ENCODE results near the gene KLHDC7A.

The KLHDC7A gene

GRCh38 chr1:18511149-18511873 lies 30.6 kb downstream of the KLHDC7A start:
- DNase-seq (ENCODE audit: low read depth), result no peak
- no peak overlapping the region for H3K4me3 ChIP-seq (ENCODE audit: low read length)
- H3K27me3 ChIP-seq (replicated peaks; ENCODE audit: control insufficient read depth, insufficient read depth, low read length), result no peaks in the 10 kb centered on the region
- no peaks in the 10 kb centered on the region for H3K4me1 ChIP-seq (ENCODE audit: control insufficient read depth, insufficient read depth, low read length)
- H3K9ac ChIP-seq (ENCODE audit: low read length), result no peak overlapping the region
- H3K36me3 ChIP-seq (ENCODE audit: control insufficient read depth, insufficient read depth, low read length, severe bottlenecking), result no peaks in the 10 kb centered on the region
- H3K9me3 ChIP-seq (ENCODE audit: control insufficient read depth, low read length), result peaks cover 32% of the 10 kb centered on the region

- H3K9ac ChIP-seq (ENCODE audit: low read length), result no peak overlapping the region
- H3K4me3 ChIP-seq (ENCODE audit: low read length), result no peak overlapping the region
- no peaks in the 10 kb centered on the region for H3K4me1 ChIP-seq (ENCODE audit: control insufficient read depth, insufficient read depth, low read length)
- H3K27me3 ChIP-seq (replicated peaks; ENCODE audit: control insufficient read depth, insufficient read depth, low read length), result no peaks in the 10 kb centered on the region
- DNase-seq (ENCODE audit: low read depth), result no peak
- H3K9me3 ChIP-seq (ENCODE audit: control insufficient read depth, low read length), result peaks cover 32% of the 10 kb centered on the region
- H3K36me3 ChIP-seq (ENCODE audit: control insufficient read depth, insufficient read depth, low read length, severe bottlenecking), result no peaks in the 10 kb centered on the region
Measured at GRCh38 chr1:18511874-18512150, 31.1 kb downstream of the KLHDC7A start.

GRCh38 chr1:18512883-18513282 lies 32.2 kb downstream of the KLHDC7A start:
- no peaks in the 10 kb centered on the region for H3K36me3 ChIP-seq (ENCODE audit: control insufficient read depth, insufficient read depth, low read length, severe bottlenecking)
- no peaks in the 10 kb centered on the region for H3K27me3 ChIP-seq (replicated peaks; ENCODE audit: control insufficient read depth, insufficient read depth, low read length)
- no peaks in the 10 kb centered on the region for H3K4me1 ChIP-seq (ENCODE audit: control insufficient read depth, insufficient read depth, low read length)
- H3K9ac ChIP-seq (ENCODE audit: low read length), result no peak overlapping the region
- H3K4me3 ChIP-seq (ENCODE audit: low read length), result no peak overlapping the region
- peaks cover 27% of the 10 kb centered on the region for H3K9me3 ChIP-seq (ENCODE audit: control insufficient read depth, low read length)
- DNase-seq (ENCODE audit: low read depth), result no peak

- H3K4me1 ChIP-seq (ENCODE audit: control insufficient read depth, insufficient read depth, low read length), result no peaks in the 10 kb centered on the region
- H3K9ac ChIP-seq (ENCODE audit: low read length), result no peak overlapping the region
- no peaks in the 10 kb centered on the region for H3K36me3 ChIP-seq (ENCODE audit: control insufficient read depth, insufficient read depth, low read length, severe bottlenecking)
- DNase-seq (ENCODE audit: low read depth), result no peak
- peaks cover 21% of the 10 kb centered on the region for H3K9me3 ChIP-seq (ENCODE audit: control insufficient read depth, low read length)
- no peak overlapping the region for H3K4me3 ChIP-seq (ENCODE audit: low read length)
- no peaks in the 10 kb centered on the region for H3K27me3 ChIP-seq (replicated peaks; ENCODE audit: control insufficient read depth, insufficient read depth, low read length)
Measured at GRCh38 chr1:18513995-18514394, 33.3 kb downstream of the KLHDC7A start.

GRCh38 chr1:18515120-18515667 lies 34.5 kb downstream of the KLHDC7A start:
- no peaks in the 10 kb centered on the region for H3K36me3 ChIP-seq (ENCODE audit: control insufficient read depth, insufficient read depth, low read length, severe bottlenecking)
- H3K9me3 ChIP-seq (ENCODE audit: control insufficient read depth, low read length), result peaks cover 26% of the 10 kb centered on the region
- H3K4me1 ChIP-seq (ENCODE audit: control insufficient read depth, insufficient read depth, low read length), result no peaks in the 10 kb centered on the region
- DNase-seq (ENCODE audit: low read depth), result no peak
- H3K4me3 ChIP-seq (ENCODE audit: low read length), result no peak overlapping the region
- no peak overlapping the region for H3K9ac ChIP-seq (ENCODE audit: low read length)
- H3K27me3 ChIP-seq (replicated peaks; ENCODE audit: control insufficient read depth, insufficient read depth, low read length), result no peaks in the 10 kb centered on the region

- Histone ChIP-seq H3K36me3 (ENCODE audit: control insufficient read depth, insufficient read depth, low read length, severe bottlenecking) (no peaks in the 10 kb centered on the region), H3K4me3 (ENCODE audit: low read length) (no peak overlapping the region), H3K27me3 (replicated peaks; ENCODE audit: control insufficient read depth, insufficient read depth, low read length) (peaks cover 6% of the 10 kb centered on the region), H3K9ac (ENCODE audit: low read length) (no peak overlapping the region), H3K9me3 (ENCODE audit: control insufficient read depth, low read length) (peaks cover 27% of the 10 kb centered on the region), H3K4me1 (ENCODE audit: control insufficient read depth, insufficient read depth, low read length) (no peaks in the 10 kb centered on the region)
- DNase-seq (ENCODE audit: low read depth), result no peak
Measured at GRCh38 chr1:18516473-18516872, 35.7 kb downstream of the KLHDC7A start.

GRCh38 chr1:18526436-18527275 lies 45.9 kb downstream of the KLHDC7A start:
- Histone ChIP-seq H3K4me1 (ENCODE audit: control insufficient read depth, insufficient read depth, low read length) (no peaks in the 10 kb centered on the region), H3K4me3 (ENCODE audit: low read length) (no peak overlapping the region), H3K9me3 (ENCODE audit: control insufficient read depth, low read length) (peaks cover 4% of the 10 kb centered on the region), H3K27me3 (replicated peaks; ENCODE audit: control insufficient read depth, insufficient read depth, low read length) (peaks cover 26% of the 10 kb centered on the region), H3K36me3 (ENCODE audit: control insufficient read depth, insufficient read depth, low read length, severe bottlenecking) (no peaks in the 10 kb centered on the region), H3K9ac (ENCODE audit: low read length) (no peak overlapping the region)
- DNase-seq (ENCODE audit: low read depth), result no peak

GRCh38 chr1:18527514-18527913 lies 46.8 kb downstream of the KLHDC7A start:
- H3K27me3 ChIP-seq (replicated peaks; ENCODE audit: control insufficient read depth, insufficient read depth, low read length), result peaks cover 33% of the 10 kb centered on the region
- H3K4me1 ChIP-seq (ENCODE audit: control insufficient read depth, insufficient read depth, low read length), result no peaks in the 10 kb centered on the region
- no peak overlapping the region for H3K4me3 ChIP-seq (ENCODE audit: low read length)
- H3K36me3 ChIP-seq (ENCODE audit: control insufficient read depth, insufficient read depth, low read length, severe bottlenecking), result no peaks in the 10 kb centered on the region
- no peak for DNase-seq (ENCODE audit: low read depth)
- no peaks in the 10 kb centered on the region for H3K9me3 ChIP-seq (ENCODE audit: control insufficient read depth, low read length)
- no peak overlapping the region for H3K9ac ChIP-seq (ENCODE audit: low read length)

GRCh38 chr1:18527921-18528320 lies 47.2 kb downstream of the KLHDC7A start:
- no peak for DNase-seq (ENCODE audit: low read depth)
- Histone ChIP-seq H3K4me1 (ENCODE audit: control insufficient read depth, insufficient read depth, low read length) (no peaks in the 10 kb centered on the region), H3K36me3 (ENCODE audit: control insufficient read depth, insufficient read depth, low read length, severe bottlenecking) (no peaks in the 10 kb centered on the region), H3K9ac (ENCODE audit: low read length) (no peak overlapping the region), H3K4me3 (ENCODE audit: low read length) (no peak overlapping the region), H3K27me3 (replicated peaks; ENCODE audit: control insufficient read depth, insufficient read depth, low read length) (peaks cover 37% of the 10 kb centered on the region), H3K9me3 (ENCODE audit: control insufficient read depth, low read length) (no peaks in the 10 kb centered on the region)

GRCh38 chr1:18528616-18529015 lies 47.9 kb downstream of the KLHDC7A start:
- no peak overlapping the region for H3K9ac ChIP-seq (ENCODE audit: low read length)
- peaks cover 42% of the 10 kb centered on the region for H3K27me3 ChIP-seq (replicated peaks; ENCODE audit: control insufficient read depth, insufficient read depth, low read length)
- DNase-seq (ENCODE audit: low read depth), result no peak
- no peaks in the 10 kb centered on the region for H3K4me1 ChIP-seq (ENCODE audit: control insufficient read depth, insufficient read depth, low read length)
- no peaks in the 10 kb centered on the region for H3K9me3 ChIP-seq (ENCODE audit: control insufficient read depth, low read length)
- no peaks in the 10 kb centered on the region for H3K36me3 ChIP-seq (ENCODE audit: control insufficient read depth, insufficient read depth, low read length, severe bottlenecking)
- H3K4me3 ChIP-seq (ENCODE audit: low read length), result no peak overlapping the region

- Histone ChIP-seq H3K9me3 (ENCODE audit: control insufficient read depth, low read length) (no peaks in the 10 kb centered on the region), H3K36me3 (ENCODE audit: control insufficient read depth, insufficient read depth, low read length, severe bottlenecking) (no peaks in the 10 kb centered on the region), H3K27me3 (replicated peaks; ENCODE audit: control insufficient read depth, insufficient read depth, low read length) (peaks cover 38% of the 10 kb centered on the region), H3K9ac (ENCODE audit: low read length) (no peak overlapping the region), H3K4me3 (ENCODE audit: low read length) (no peak overlapping the region), H3K4me1 (ENCODE audit: control insufficient read depth, insufficient read depth, low read length) (no peaks in the 10 kb centered on the region)
- DNase-seq (ENCODE audit: low read depth), result no peak
Measured at GRCh38 chr1:18529714-18530113, 49.0 kb downstream of the KLHDC7A start.

All from adipocyte (in vitro differentiated cells).